WTC11 (cell line): Measurements from ENCODE around the gene GANAB. TPM values are rescaled to one million over a fixed set of nuclear protein-coding genes. Genes with fewer than 3 reads are reported as not detected.

Experiments
- ATAC-seq: fragments of 200-7000 bp; cut with Tn5 transposase; 2 replicates; pipeline ENCODE4 v1.10.0; 2021; ENCODE audit warnings: mild to moderate bottlenecking, moderate library complexity
- CTCF ChIA-PET: fragments of 300-600 bp; sonication (Branson Sonifier 250); formaldehyde crosslinking; loops from one replicate; lab custom pipeline; 2021; ENCODE audit warnings: antibody characterized with exemption; lab: Charles Lee
- POLR2A ChIA-PET: fragments of 350-600 bp; sonication (Branson Sonifier 250); formaldehyde crosslinking; loops from one replicate; lab custom pipeline; 2021; ENCODE audit warnings: antibody characterized with exemption; lab: Charles Lee
- DNase-seq: peaks from one replicate; pipeline ENCODE4 v3.0.0; 2021; ENCODE audit warnings: low spot score
- H3K27ac Mint-ChIP-seq: 2 replicates; pipeline ENCODE4 v1.8.0; 2021; ENCODE audit warnings: mixed read lengths
- H3K27me3 Mint-ChIP-seq: 2 replicates; pipeline ENCODE4 v1.8.0; 2021; ENCODE audit warnings: low read depth, mild to moderate bottlenecking, moderate library complexity, mixed read lengths
- H3K36me3 Mint-ChIP-seq: 2 replicates; pipeline ENCODE4 v1.8.0; 2021; ENCODE audit warnings: mixed read lengths
- H3K4me1 Mint-ChIP-seq: 2 replicates; pipeline ENCODE4 v1.8.0; 2022; ENCODE audit warnings: mixed read lengths
- H3K4me3 Mint-ChIP-seq: 2 replicates; pipeline ENCODE4 v1.8.0; 2021; ENCODE audit warnings: mild to moderate bottlenecking, moderate library complexity, mixed read lengths
- H3K9me3 Mint-ChIP-seq: 2 replicates; pipeline ENCODE4 v1.8.0; 2021; ENCODE audit warnings: mixed read lengths
- ATF2 ChIP-seq: sonication (generic); formaldehyde crosslinking; IDR thresholded peaks from 2 replicates; pipeline ENCODE4 v1.8.1; 2022; ENCODE audit warnings: low read depth, missing genetic modification reagents, borderline replicate concordance
- CTCF ChIP-seq: fragments of 200-600 bp; IDR thresholded peaks from 2 replicates; pipeline ENCODE4 v1.8.0; 2022; ENCODE audit warnings: antibody characterized with exemption
- EMX1 ChIP-seq: fragments of 250-450 bp; sonication (Bioruptor Pico); IDR thresholded peaks from 2 replicates; pipeline ENCODE4 v1.8.0; 2021; ENCODE audit warnings: mild to moderate bottlenecking
- ERG ChIP-seq: fragments of 250-450 bp; sonication (Bioruptor Pico); IDR thresholded peaks from 2 replicates; pipeline ENCODE4 v1.8.0; 2021; ENCODE audit warnings: mild to moderate bottlenecking
- ETV6 ChIP-seq: sonication (generic); formaldehyde crosslinking; IDR thresholded peaks from 2 replicates; pipeline ENCODE4 v1.8.1; 2022; ENCODE audit warnings: mild to moderate bottlenecking, missing genetic modification reagents
- GABPB1 ChIP-seq: sonication (generic); formaldehyde crosslinking; IDR thresholded peaks from 2 replicates; pipeline ENCODE4 v1.8.1; 2023; ENCODE audit warnings: mild to moderate bottlenecking, missing genetic modification reagents
- MAX ChIP-seq: sonication (generic); formaldehyde crosslinking; IDR thresholded peaks from 2 replicates; pipeline ENCODE4 v1.8.0; 2022; ENCODE audit warnings: mild to moderate bottlenecking, missing genetic modification reagents
- NFATC4 ChIP-seq: fragments of 250-450 bp; sonication (Bioruptor Pico); IDR thresholded peaks from 2 replicates; pipeline ENCODE4 v1.9.0; 2021; ENCODE audit warnings: mild to moderate bottlenecking
- PRRX2 ChIP-seq: fragments of 250-450 bp; sonication (Bioruptor Pico); IDR thresholded peaks from 2 replicates; pipeline ENCODE4 v1.8.0; 2021; ENCODE audit warnings: mild to moderate bottlenecking
- SMAD3 ChIP-seq: sonication (generic); formaldehyde crosslinking; IDR thresholded peaks from 2 replicates; pipeline ENCODE4 v1.8.0; 2022; ENCODE audit warnings: missing genetic modification reagents, mild to moderate bottlenecking, borderline replicate concordance
- SP1 ChIP-seq: sonication (generic); formaldehyde crosslinking; conservative IDR thresholded peaks from 2 replicates; pipeline ENCODE4 v1.8.1; 2022; ENCODE audit warnings: missing genetic modification reagents
- TEAD1 ChIP-seq: sonication (generic); formaldehyde crosslinking; IDR thresholded peaks from 2 replicates; pipeline ENCODE4 v1.8.0; 2022; ENCODE audit warnings: mild to moderate bottlenecking, missing genetic modification reagents
- TEAD4 ChIP-seq: sonication (generic); formaldehyde crosslinking; IDR thresholded peaks from 2 replicates; pipeline ENCODE4 v1.8.0; 2022; ENCODE audit warnings: mild to moderate bottlenecking, missing genetic modification reagents
- ZMAT4 ChIP-seq: fragments of 250-450 bp; sonication (Bioruptor Pico); IDR thresholded peaks from 2 replicates; pipeline ENCODE4 v1.9.0; 2021; ENCODE audit warnings: mild to moderate bottlenecking
- ZNF219 ChIP-seq: sonication (generic); formaldehyde crosslinking; IDR thresholded peaks from 2 replicates; pipeline ENCODE4 v1.8.0; 2023; ENCODE audit warnings: missing genetic modification reagents, mild to moderate bottlenecking, borderline replicate concordance
- ZNF232 ChIP-seq: sonication (generic); formaldehyde crosslinking; IDR thresholded peaks from 2 replicates; pipeline ENCODE4 v1.8.0; 2022; ENCODE audit warnings: mild to moderate bottlenecking, missing genetic modification reagents
- ZNF396 ChIP-seq: fragments of 250-450 bp; sonication (Bioruptor Pico); IDR thresholded peaks from 2 replicates; pipeline ENCODE4 v1.8.0; 2021; ENCODE audit warnings: mild to moderate bottlenecking, moderate library complexity, borderline replicate concordance
- ZNF416 ChIP-seq: fragments of 250-450 bp; sonication (Bioruptor Pico); IDR thresholded peaks from 2 replicates; pipeline ENCODE4 v1.9.0; 2021; ENCODE audit warnings: mild to moderate bottlenecking, inconsistent platforms
- total RNA-seq: library from RNA; stranded (reverse); gene quantifications from 3 replicates; pipeline ENCODE4 v1.2.3, GENCODE V29; 2021

The GANAB gene
- total RNA-seq, 1 experiment from 2014 or later: 327 TPM

- TF ChIP-seq TEAD1 (CRISPR knock-in tag) (no peak), SMAD3 (CRISPR knock-in tag) (no peak), MAX (CRISPR knock-in tag) (no peak), CTCF (no peak), ETV6 (CRISPR knock-in tag) (no peak), ZNF396 (CRISPR knock-in tag) (no peak)
Measured at GRCh38 chr11:62669420-62670161, 23.2 kb upstream of the GANAB start (continued).

- Mint-ChIP-seq H3K27ac (peak overlapping the region; percentile 88), H3K27me3 (no peaks in the 10 kb centered on the region), H3K36me3 (peaks cover 28% of the 10 kb centered on the region), H3K4me3 (peak overlapping the region; percentile 97)
- ATAC-seq: no peak
- TF ChIP-seq SP1 (CRISPR knock-in tag) (no peak), ATF2 (no peak), ETV6 (CRISPR knock-in tag) (0 out of 2 replicates have a peak, but pooled peaks have one; percentile 24), ZNF416 (CRISPR knock-in tag) (no peak), TEAD4 (no peak), ZMAT4 (CRISPR knock-in tag) (no peak), PRRX2 (peak; percentile 14; the same call in 1 of the 2 replicates), ZNF219 (CRISPR knock-in tag) (no peak), ZNF232 (CRISPR knock-in tag) (no peak), EMX1 (CRISPR knock-in tag) (peak; percentile 41; the same call in 1 of the 2 replicates), GABPB1 (CRISPR knock-in tag) (no peak), ERG (CRISPR knock-in tag) (0 out of 2 replicates have a peak, but pooled peaks have one; percentile 21), NFATC4 (0 out of 2 replicates have a peak, but pooled peaks have one; percentile 55), CTCF (no peak)
- TF ChIP-seq, all 79 proteins: peak for 5
- DNase-seq: no peak
- POLR2A ChIA-PET: interaction anchor here (0.6 to 3.2 kb wide), 7 partner anchors 9 to 76 kb away, joined by 4 to 42 read pairs (median 6); partner anchors contain the start of genes B3GAT3, BSCL2, GNG3 and TUT1
- CTCF ChIA-PET: interaction anchor here (0.8 to 2.6 kb wide), 7 partner anchors 13 to 243 kb away, joined by 3 to 12 read pairs (median 4); partner anchors contain the start of gene TUT1
- H3K9me3 Mint-ChIP-seq: no peaks in the 10 kb centered on the region
- H3K4me1 Mint-ChIP-seq: peaks cover 24% of the 10 kb centered on the region
Measured at GRCh38 chr11:62667460-62667859, 21.0 kb upstream of the GANAB start.
